HCT116 (cell line): ENCODE results near the gene DDAH1. TPM values are rescaled to one million over a fixed set of nuclear protein-coding genes. Genes with fewer than 3 reads are reported as not detected.

ENCODE experiments used
- ATAC-seq: fragments of 200-7000 bp; cut with Tn5 transposase; 2 replicates; pipeline ENCODE4 v1.9.1; 2020; ENCODE audit warnings: mild to moderate bottlenecking, moderate library complexity
- BruUV-seq: library from RNA; stranded (reverse); fragments of 400-500 nt; replicated peaks from 2 replicates; lab custom pipeline; 2021; lab: Mats Ljungman, UMichigan
- CTCF ChIA-PET: fragments of 300-600 bp; sonication (Branson Sonifier 250); formaldehyde crosslinking; loops from one replicate; lab custom pipeline; 2021; ENCODE audit warnings: antibody characterized with exemption; lab: Charles Lee
- POLR2A ChIA-PET: fragments of 300-600, 350-600 bp; sonication (Branson Sonifier 250); formaldehyde crosslinking; loops from one replicate; lab custom pipeline; 2021; ENCODE audit warnings: antibody characterized with exemption; lab: Charles Lee
- RAD21 ChIA-PET, 2 experiments: fragments of 300-600 bp; sonication (Branson Sonifier 250); formaldehyde crosslinking; loops; one replicate each; lab custom pipeline; 2023; ENCODE audit warnings: low total read pairs in 2 of 2; ENCODE audit not compliant: uncharacterized antibody in 2 of 2, unreplicated experiment in 2 of 2, low non-redundant PET in 1 of 2; lab: Charles Lee
- DNase-seq: peaks from one replicate; pipeline ENCODE4 v3.0.0-alpha.2; 2010; ENCODE audit warnings: low read depth, low spot score
- H2AFZ ChIP-seq: fragments of 200-600 bp; shearing (Covaris generic), sonication (generic); 2 replicates; pipeline ENCODE4 v1.6.1; 2017; ENCODE audit warnings: low read depth, mixed run types, mixed read lengths, antibody characterized with exemption, low read length; ENCODE audit not compliant: poor library complexity, severe bottlenecking
- H3K27ac ChIP-seq: 2 replicates; pipeline ENCODE4 v1.5.1; 2012; ENCODE audit warnings: low read depth, low read length
- H3K27me3 ChIP-seq: fragments of 200-600 bp; sonication (generic); 2 replicates; pipeline ENCODE4 v1.6.1; 2016; ENCODE audit warnings: mixed run types, low read length, mixed read lengths; ENCODE audit not compliant: insufficient read depth
- H3K36me3 ChIP-seq, 2 experiments: fragments of 200-500 bp in 1 of 2; fragments of 200-600 bp in 1 of 2; sonication (Bioruptor generic) in 1 of 2; sonication (generic) in 1 of 2; 2 replicates each; pipeline versions ENCODE4 v1.5.1 to v1.6.1; 2014 to 2016; ENCODE audit warnings: low read length in 2 of 2, inconsistent platforms in 1 of 2, mixed read lengths in 1 of 2, mixed run types in 1 of 2; ENCODE audit not compliant: insufficient read depth in 2 of 2, control insufficient read depth in 1 of 2
- H3K4me1 ChIP-seq, 2 experiments: fragments of 200-600 bp in 1 of 2; sonication (generic) in 1 of 2; 2 replicates each; pipeline versions ENCODE4 v1.5.1 to v1.6.1; 2012 to 2017; ENCODE audit warnings: low read length in 2 of 2, inconsistent platforms in 1 of 2, mild to moderate bottlenecking in 1 of 2, mixed read lengths in 1 of 2, mixed run types in 1 of 2, moderate library complexity in 1 of 2; ENCODE audit not compliant: insufficient read depth in 2 of 2, control insufficient read depth in 1 of 2
- H3K4me2 ChIP-seq: fragments of 200-600 bp; sonication (generic); 2 replicates; pipeline ENCODE4 v1.6.1; 2017; ENCODE audit warnings: mixed run types, low read length, mixed read lengths
- H3K4me3 ChIP-seq, 2 experiments: fragments of 200-600 bp in 1 of 2; sonication (generic) in 1 of 2; replicated peaks in 1 of 2; 2 replicates each; pipeline ENCODE4 v1.5.1; 2011 to 2016; ENCODE audit warnings: low read length in 2 of 2, control low read depth in 1 of 2, low read depth in 1 of 2, mild to moderate bottlenecking in 1 of 2, mixed read lengths in 1 of 2, mixed run types in 1 of 2
- H3K79me2 ChIP-seq: fragments of 200-600 bp; sonication (generic); 2 replicates; pipeline ENCODE4 v1.6.1; 2017; ENCODE audit warnings: mild to moderate bottlenecking, mixed run types, low read length, moderate library complexity, mixed read lengths; ENCODE audit not compliant: insufficient read depth
- H3K9ac ChIP-seq: fragments of 200-600 bp; sonication (generic); 2 replicates; pipeline ENCODE4 v1.6.1; 2016; ENCODE audit warnings: low read length, mixed read lengths
- H3K9me2 ChIP-seq: fragments of 200-600 bp; sonication (generic), shearing (Covaris generic); 2 replicates; pipeline ENCODE4 v1.6.1; 2017; ENCODE audit warnings: mixed run types, mild to moderate bottlenecking, moderate library complexity; ENCODE audit not compliant: insufficient read depth
- H3K9me3 ChIP-seq, 2 experiments: fragments of 200-500 bp in 1 of 2; fragments of 200-600 bp in 1 of 2; sonication (Bioruptor generic) in 1 of 2; sonication (generic) in 1 of 2; 2 replicates each; pipeline ENCODE4 v1.6.1; 2014 to 2017; ENCODE audit warnings: low read length in 2 of 2, mixed read lengths in 2 of 2, inconsistent platforms in 1 of 2, low read depth in 1 of 2, mild to moderate bottlenecking in 1 of 2, mixed run types in 1 of 2, moderate library complexity in 1 of 2; ENCODE audit not compliant: control insufficient read depth in 1 of 2, insufficient read depth in 1 of 2
- H4K20me1 ChIP-seq: fragments of 200-600 bp; sonication (generic), shearing (Covaris generic); 2 replicates; pipeline ENCODE4 v1.6.1; 2017; ENCODE audit warnings: mixed run types, mild to moderate bottlenecking, moderate library complexity; ENCODE audit not compliant: insufficient read depth
- CEBPB ChIP-seq: IDR thresholded peaks from 2 replicates; pipeline ENCODE4 v1.6.1; 2012; ENCODE audit warnings: low read depth
- EGR1 ChIP-seq: IDR thresholded peaks from 2 replicates; pipeline ENCODE4 v1.6.1; 2012; ENCODE audit warnings: low read depth
- ELF1 ChIP-seq: IDR thresholded peaks from 2 replicates; pipeline ENCODE4 v1.6.1; 2012; ENCODE audit warnings: low read depth, borderline replicate concordance
- EZH2 ChIP-seq: fragments of 200-600 bp; sonication (generic); IDR thresholded peaks from 2 replicates; pipeline ENCODE4 v1.6.1; 2017; ENCODE audit warnings: antibody characterized with exemption, mixed run types
- EZH2phosphoT487 ChIP-seq: fragments of 200-600 bp; IDR thresholded peaks from 2 replicates; pipeline ENCODE4 v1.6.1; 2018; ENCODE audit warnings: antibody characterized with exemption, borderline replicate concordance
- JUND ChIP-seq: IDR thresholded peaks from 2 replicates; pipeline ENCODE4 v1.6.1; 2012
- POLR2A ChIP-seq: IDR thresholded peaks from 2 replicates; pipeline ENCODE4 v1.7.0; 2011; ENCODE audit warnings: borderline replicate concordance; ENCODE audit not compliant: insufficient read depth, insufficient read length; ENCODE audit errors: extremely low read depth
- POLR2AphosphoS5 ChIP-seq: IDR thresholded peaks from 2 replicates; pipeline ENCODE4 v1.6.1; 2011; ENCODE audit warnings: mild to moderate bottlenecking, low read depth, low read length, moderate library complexity
- RAD21 ChIP-seq: IDR thresholded peaks from 2 replicates; pipeline ENCODE4 v1.6.1; 2012; ENCODE audit warnings: low read depth, mild to moderate bottlenecking
- SP1 ChIP-seq: IDR thresholded peaks from 2 replicates; pipeline ENCODE4 v1.6.1; 2012; ENCODE audit warnings: low read depth
- SRF ChIP-seq: IDR thresholded peaks from 2 replicates; pipeline ENCODE4 v1.6.1; 2012; ENCODE audit warnings: low read depth
- TCF7L2 ChIP-seq: IDR thresholded peaks from 2 replicates; pipeline ENCODE4 v1.7.0; 2011; ENCODE audit warnings: borderline replicate concordance, inconsistent platforms; ENCODE audit not compliant: insufficient read depth, insufficient read length; ENCODE audit errors: extremely low read depth
- YY1 ChIP-seq: IDR thresholded peaks from 2 replicates; pipeline ENCODE4 v1.6.1; 2011; ENCODE audit warnings: low read length, low read depth, moderate library complexity, mild to moderate bottlenecking; ENCODE audit not compliant: insufficient replicate concordance; ENCODE audit errors: extremely low read depth
- ZFX ChIP-seq: fragments of 450-650 bp; IDR thresholded peaks from 2 replicates; pipeline ENCODE4 v1.6.1; 2017
- intact Hi-C: fragments of 100-400 bp; cut with micrococcal nuclease; formaldehyde crosslinking; loops from 2 replicates; pipeline ENCODE4 v1.10.0; 2022
- total RNA-seq: library from RNA; stranded (reverse); gene quantifications from one replicate; pipeline ENCODE4 v1.2.1, GENCODE V29; 2021; ENCODE audit not compliant: unreplicated experiment
- TF ChIP-seq, protein P1 (sequence below): IDR thresholded peaks from 2 replicates; pipeline ENCODE4 v1.6.1; 2012
- TF ChIP-seq, protein P2 (sequence below): IDR thresholded peaks from 2 replicates; pipeline ENCODE4 v1.6.1; 2012
- TF ChIP-seq, protein P3 (sequence below), 3 experiments: fragments of 200-600 bp in 1 of 3; sonication (generic) in 1 of 3; IDR thresholded peaks in 2 of 3; conservative IDR thresholded peaks in 1 of 3; 2 replicates each; pipeline ENCODE4 v1.5.1; 2012 to 2017; ENCODE audit warnings: low read depth in 2 of 3, low read length in 2 of 3, antibody characterized with exemption in 1 of 3, borderline replicate concordance in 1 of 3, control low read depth in 1 of 3, mild to moderate bottlenecking in 1 of 3, mixed read lengths in 1 of 3, mixed run types in 1 of 3, moderate library complexity in 1 of 3; ENCODE audit not compliant: insufficient read depth in 1 of 3

DDAH1 gene
- total RNA-seq, 1 experiment from 2014 or later: 16.6 TPM

DNA sequence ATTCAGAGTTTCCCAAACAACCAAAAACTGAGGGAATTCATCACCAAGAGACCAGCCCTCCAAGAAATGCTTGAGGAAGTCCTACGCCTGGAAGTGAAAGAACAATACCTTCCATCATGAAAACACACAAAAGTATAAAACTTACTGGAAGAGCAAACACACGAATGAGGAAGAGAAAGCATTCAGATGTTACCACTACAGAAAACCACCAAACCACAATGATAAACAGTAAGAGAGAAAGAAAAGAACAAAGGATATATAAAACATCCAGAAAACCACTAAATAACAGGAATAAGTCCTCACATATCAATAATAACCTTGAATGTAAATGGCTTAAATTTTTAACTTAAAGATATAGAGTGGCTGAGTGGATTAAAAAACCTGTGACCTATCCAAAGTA lies 130.0 kb downstream of the DDAH1 start:
- peaks cover 29 to 32% of the 10 kb centered on the region in 2 experiments for H3K4me1 ChIP-seq
- H3K36me3 ChIP-seq: no peaks in the 10 kb centered on the region
- no peak overlapping the region for H2AFZ ChIP-seq
- DNase-seq (no peak), ATAC-seq (no peak)
- no peak overlapping the region for H3K4me2 ChIP-seq
- intact Hi-C loops: no loop called here
- no peaks in the 10 kb centered on the region for H3K79me2 ChIP-seq
- H3K27me3 ChIP-seq: no peaks in the 10 kb centered on the region
- no peaks in the 10 kb centered on the region for H4K20me1 ChIP-seq
- TF ChIP-seq EZH2: no peak
- TF ChIP-seq, protein P1, sequence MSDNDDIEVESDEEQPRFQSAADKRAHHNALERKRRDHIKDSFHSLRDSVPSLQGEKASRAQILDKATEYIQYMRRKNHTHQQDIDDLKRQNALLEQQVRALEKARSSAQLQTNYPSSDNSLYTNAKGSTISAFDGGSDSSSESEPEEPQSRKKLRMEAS: no peak
- no peak for TF ChIP-seq YY1
- no peak for TF ChIP-seq CEBPB
- no peak for TF ChIP-seq TCF7L2
- TF ChIP-seq JUND: no peak
- no peak for TF ChIP-seq EGR1
- no peak for TF ChIP-seq ZFX
- TF ChIP-seq SRF: no peak
- BruUV-seq: no TSS peak
- H3K9me3 ChIP-seq: peaks cover 0 to 4% of the 10 kb centered on the region in 2 experiments; a peak in 1 of 4 replicates
- H3K27ac ChIP-seq: no peak overlapping the region
- no peaks in the 10 kb centered on the region for H3K9me2 ChIP-seq
- no peak overlapping the region for H3K9ac ChIP-seq
- ChIA-PET RAD21 (no interaction called here), POLR2A (no interaction called here), CTCF (no interaction called here)
- no peak overlapping the region for H3K4me3 ChIP-seq

DNA sequence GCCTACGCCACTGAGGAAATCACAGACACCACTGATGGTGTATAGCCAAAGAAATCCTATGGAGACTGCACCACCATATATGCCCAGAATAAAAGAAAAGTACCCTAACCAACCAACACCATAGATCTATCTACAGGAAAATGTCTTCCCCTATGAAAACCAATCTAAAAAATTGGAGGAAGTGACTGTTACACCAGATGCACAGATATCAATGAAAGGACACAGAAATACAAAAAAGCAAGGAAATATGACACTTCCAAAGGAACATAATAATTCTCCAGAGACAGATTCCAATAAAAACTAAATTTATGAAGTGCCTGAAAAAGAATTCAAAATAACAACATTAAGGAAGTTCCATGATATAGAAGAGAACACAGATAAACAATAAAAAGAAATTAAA lies 131.8 kb downstream of the DDAH1 start:
- H3K36me3 ChIP-seq: no peaks in the 10 kb centered on the region
- H4K20me1 ChIP-seq: no peaks in the 10 kb centered on the region
- no peak overlapping the region for H2AFZ ChIP-seq
- no peaks in the 10 kb centered on the region for H3K9me2 ChIP-seq
- ChIA-PET POLR2A (no interaction called here), RAD21 (no interaction called here), CTCF (no interaction called here)
- H3K9me3 ChIP-seq: peaks cover 0 to 4% of the 10 kb centered on the region in 2 experiments; a peak in 1 of 4 replicates
- peaks cover 32% of the 10 kb centered on the region in 2 experiments for H3K4me1 ChIP-seq
- DNase-seq: no peak
- H3K79me2 ChIP-seq: no peaks in the 10 kb centered on the region
- H3K4me2 ChIP-seq: no peak overlapping the region
- no TSS peak for BruUV-seq
- H3K4me3 ChIP-seq: no peak overlapping the region
- no peak overlapping the region for H3K27ac ChIP-seq
- intact Hi-C loops: no loop called here
- no peak overlapping the region for H3K9ac ChIP-seq
- no peak for ATAC-seq
- H3K27me3 ChIP-seq: no peaks in the 10 kb centered on the region
- TF ChIP-seq, protein P2, sequence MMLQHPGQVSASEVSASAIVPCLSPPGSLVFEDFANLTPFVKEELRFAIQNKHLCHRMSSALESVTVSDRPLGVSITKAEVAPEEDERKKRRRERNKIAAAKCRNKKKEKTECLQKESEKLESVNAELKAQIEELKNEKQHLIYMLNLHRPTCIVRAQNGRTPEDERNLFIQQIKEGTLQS: no peak
- TF ChIP-seq EZH2phosphoT487: no peak
- TF ChIP-seq RAD21: no peak
- no peak for TF ChIP-seq SRF
- TF ChIP-seq ELF1: no peak
- TF ChIP-seq CEBPB: no peak
- TF ChIP-seq POLR2A: no peak
- no peak for TF ChIP-seq POLR2AphosphoS5
- no peak for TF ChIP-seq YY1
- no peak for TF ChIP-seq SP1
- TF ChIP-seq, protein P3, sequence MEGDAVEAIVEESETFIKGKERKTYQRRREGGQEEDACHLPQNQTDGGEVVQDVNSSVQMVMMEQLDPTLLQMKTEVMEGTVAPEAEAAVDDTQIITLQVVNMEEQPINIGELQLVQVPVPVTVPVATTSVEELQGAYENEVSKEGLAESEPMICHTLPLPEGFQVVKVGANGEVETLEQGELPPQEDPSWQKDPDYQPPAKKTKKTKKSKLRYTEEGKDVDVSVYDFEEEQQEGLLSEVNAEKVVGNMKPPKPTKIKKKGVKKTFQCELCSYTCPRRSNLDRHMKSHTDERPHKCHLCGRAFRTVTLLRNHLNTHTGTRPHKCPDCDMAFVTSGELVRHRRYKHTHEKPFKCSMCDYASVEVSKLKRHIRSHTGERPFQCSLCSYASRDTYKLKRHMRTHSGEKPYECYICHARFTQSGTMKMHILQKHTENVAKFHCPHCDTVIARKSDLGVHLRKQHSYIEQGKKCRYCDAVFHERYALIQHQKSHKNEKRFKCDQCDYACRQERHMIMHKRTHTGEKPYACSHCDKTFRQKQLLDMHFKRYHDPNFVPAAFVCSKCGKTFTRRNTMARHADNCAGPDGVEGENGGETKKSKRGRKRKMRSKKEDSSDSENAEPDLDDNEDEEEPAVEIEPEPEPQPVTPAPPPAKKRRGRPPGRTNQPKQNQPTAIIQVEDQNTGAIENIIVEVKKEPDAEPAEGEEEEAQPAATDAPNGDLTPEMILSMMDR (IDR thresholded peaks at IDR 0.05 in 2 of 3, conservative IDR thresholded peaks at IDR 0.05 in 1 of 3; ENCODE audit: borderline replicate concordance in 1 of 3, insufficient read depth in 1 of 3, low read depth in 2 of 3, low read length in 2 of 3): no peak
